ENCODE data around the gene ARHGAP30.

Gene ARHGAP30

GRCh38 chr1:161089251-161089924 is 19.7 kb upstream of the ARHGAP30 start, which contains the start of gene NECTIN4:
NECTIN4 (minus strand) TSS chr1:161089558; CDS start chr1:161089296, 262 bp downstream.
- no peak for DNase-seq

GRCh38 chr1:161088587-161089110 is 19.0 kb upstream of the ARHGAP30 start:
- DNase-seq, result no peak

GRCh38 chr1:161086457-161086856 is 16.8 kb upstream of the ARHGAP30 start:
- no peak for DNase-seq

DNA sequence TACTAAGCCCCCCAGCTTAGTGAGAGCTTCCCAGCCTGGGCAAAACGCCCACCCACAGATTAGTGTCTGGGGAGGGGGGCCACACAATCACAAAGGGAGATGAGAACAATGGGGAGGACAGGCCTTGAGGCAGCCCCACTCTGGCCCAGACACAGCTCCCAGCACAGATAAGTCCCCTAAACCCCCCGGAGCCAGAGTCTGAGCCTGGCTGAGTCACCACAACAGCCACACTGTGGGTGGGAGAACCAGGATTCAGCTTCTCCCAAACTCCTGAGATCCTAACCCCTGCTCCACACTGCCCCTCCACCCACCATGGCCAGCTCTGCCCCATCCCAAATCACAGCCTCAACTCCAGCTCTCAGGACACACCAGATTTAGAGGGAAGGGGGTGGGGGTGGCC is 15.5 kb upstream of the ARHGAP30 start:
- no peak for DNase-seq

- no peak for DNase-seq
Observed at GRCh38 chr1:161084597-161084988, 14.9 kb upstream of the ARHGAP30 start.

GRCh38 chr1:161083748-161084596 is 14.3 kb upstream of the ARHGAP30 start:
- no peak for DNase-seq

DNA sequence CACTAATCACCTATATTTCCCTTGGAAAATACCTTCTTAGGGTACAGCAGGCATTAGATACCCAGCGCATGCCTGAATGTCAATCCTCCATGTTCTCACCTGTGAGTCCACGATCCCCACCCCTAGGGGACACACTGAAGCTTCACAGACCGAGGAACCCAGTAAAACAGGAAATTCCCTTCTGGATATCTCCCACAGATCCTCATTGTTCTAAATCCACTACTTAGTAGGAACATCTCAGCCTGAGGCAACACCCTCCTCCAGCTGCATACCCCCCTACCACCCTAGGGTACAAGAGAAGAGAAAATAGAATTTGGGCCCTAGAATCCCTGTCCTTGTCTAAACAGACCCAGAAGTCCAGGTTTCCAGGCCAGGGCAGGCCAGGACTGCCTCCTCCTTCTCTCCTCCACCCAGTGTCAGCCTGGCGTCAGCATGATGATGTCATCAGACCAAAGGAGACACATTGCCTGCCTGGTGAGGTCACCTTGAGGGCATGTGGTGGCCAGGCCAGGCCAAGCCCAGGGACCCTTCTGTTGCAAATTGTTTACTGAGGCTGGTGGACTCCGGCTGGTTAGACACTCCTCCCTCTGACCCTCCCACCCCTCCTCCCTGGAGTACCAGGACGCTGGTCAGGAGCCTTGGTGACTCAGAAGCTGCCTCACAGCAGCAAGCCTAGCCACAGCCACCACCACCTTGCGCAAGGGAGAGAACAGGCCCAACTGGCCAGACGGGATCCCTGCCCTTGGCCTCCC is 13.5 kb upstream of the ARHGAP30 start:
- no peak for DNase-seq

GRCh38 chr1:161082483-161082882 is 12.8 kb upstream of the ARHGAP30 start:
- DNase-seq, result no peak

- DNase-seq, result no peak
Observed at GRCh38 chr1:161081519-161081918, 11.8 kb upstream of the ARHGAP30 start.

- DNase-seq, result no peak
Observed at GRCh38 chr1:161080441-161081405, 11.0 kb upstream of the ARHGAP30 start.

DNA sequence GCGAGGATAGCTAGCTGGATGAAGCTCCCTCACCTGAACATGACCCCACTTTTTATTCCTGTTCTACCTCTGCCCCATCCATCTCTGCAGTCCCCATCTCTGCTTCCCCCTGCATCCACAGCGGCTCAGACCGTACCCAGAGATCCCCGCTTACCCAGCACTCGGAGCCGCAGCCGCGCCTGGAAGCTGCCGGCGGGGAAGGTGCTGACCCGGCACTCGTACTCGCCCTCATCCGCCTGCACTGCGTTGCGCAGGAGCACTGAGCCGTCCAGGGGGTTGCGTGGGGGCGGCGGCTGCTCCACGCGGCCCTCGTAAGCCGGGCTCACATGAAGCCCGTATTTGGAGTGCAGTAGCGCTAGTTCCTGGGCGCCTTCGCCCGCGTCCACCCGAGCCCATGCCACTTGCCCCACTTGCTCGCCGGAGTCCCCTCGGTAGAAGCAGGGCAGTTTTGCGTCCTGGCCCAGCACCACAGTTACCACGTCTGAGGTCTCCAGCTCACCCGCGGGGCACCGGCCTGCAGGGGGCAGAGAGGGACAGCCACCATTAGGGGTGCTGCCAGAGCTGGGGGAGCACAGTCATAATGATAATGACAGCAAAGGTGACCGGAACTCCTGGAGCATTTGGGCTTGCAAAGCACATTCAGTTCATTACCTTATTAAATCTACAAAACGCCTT is 9.9 kb upstream of the ARHGAP30 start:
- no peak for DNase-seq

DNA sequence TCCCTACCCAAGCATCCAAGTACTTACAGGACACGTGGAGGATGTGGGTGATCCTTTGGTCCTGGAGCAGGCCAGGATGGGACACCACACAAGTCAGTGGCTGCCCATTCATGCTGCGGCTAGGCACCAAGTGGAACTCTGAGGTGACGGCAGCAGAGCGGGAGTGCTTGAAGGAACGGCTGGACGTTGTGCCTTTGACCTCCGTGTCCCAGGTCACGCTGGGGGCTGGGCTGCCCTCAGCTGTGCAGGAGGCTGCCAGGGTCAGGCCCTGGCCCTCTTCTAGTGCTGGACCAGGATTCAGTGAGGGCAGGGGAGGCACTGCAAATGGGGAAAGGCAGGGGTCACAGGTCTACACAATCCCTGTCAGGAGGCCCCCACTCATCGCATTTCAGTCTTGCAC is 7.7 kb upstream of the ARHGAP30 start:
- DNase-seq, result no peak

GRCh38 chr1:161076410-161076809 is 6.7 kb upstream of the ARHGAP30 start:
- no peak for DNase-seq

- no peak for DNase-seq
Observed at GRCh38 chr1:161074676-161075368, 5.1 kb upstream of the ARHGAP30 start.

DNA sequence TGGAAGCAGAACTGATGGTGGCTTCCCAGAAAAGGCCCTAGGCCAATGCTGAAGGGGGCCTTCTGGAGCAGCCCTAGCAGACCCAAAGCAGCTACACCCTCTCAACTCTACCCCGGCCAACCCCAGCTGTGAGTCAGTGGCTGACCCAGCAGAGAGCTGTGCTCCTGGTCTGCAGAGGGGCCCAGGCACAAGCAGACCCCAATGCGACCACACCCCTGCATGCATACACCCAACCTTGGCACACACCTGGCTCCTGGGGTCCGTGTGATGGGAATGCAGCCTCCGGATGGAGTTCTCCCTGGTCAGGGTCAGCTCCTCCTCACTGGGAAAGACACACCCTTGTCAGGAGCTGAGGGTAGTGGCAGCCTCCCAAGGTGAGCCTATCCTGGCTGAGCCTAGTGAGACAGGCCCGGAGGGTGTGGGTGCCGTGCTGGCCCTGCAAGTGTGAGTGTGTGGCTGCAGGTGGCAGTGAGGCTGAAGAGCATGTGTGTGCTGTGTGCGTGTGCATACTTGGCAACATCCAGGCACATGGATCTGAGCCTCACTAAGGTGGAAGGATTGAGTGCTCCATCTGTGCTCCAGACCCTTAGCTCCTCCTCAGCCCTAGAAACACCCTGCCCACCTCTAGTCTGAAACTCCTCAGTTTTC is 3.9 kb upstream of the ARHGAP30 start:
- no peak for DNase-seq

DNA sequence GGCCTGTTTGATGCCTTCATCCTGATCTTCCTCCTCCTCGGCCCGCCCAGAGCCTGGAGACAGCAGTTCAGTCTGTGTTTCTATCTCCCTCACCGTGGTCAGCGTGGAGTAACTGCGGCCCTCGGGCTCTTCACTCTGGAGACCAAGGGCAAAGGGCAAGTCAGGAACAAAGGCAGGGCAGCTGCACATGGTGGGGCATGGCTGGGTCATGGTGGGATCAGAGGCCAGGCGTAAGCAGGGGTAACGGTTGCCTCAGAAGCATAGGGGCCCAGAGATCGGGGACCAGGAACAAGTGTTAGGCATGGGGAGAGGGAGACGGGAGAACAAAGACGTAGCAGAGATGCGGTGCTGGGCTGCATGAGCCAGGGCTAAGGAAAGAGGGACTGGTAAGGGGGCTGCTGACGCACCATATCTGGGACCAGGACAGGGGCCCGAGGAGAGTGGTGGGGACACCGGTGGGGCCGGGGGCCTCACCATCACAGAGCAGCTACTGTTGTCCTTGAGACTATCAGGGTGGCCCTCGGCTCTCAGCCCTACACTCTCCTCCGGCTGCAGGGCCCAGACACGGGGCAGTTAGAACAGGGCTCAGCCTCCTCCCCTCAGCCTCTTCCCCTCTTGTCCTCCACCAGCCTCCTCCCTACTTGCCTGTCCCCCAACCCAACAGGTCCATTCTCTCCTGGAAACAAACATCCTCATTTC is 3.2 kb upstream of the ARHGAP30 start:
- DNase-seq, result no peak

GRCh38 chr1:161071886-161072371 is 2.2 kb upstream of the ARHGAP30 start:
- peak; percentile 57 to 67 for DNase-seq

DNA sequence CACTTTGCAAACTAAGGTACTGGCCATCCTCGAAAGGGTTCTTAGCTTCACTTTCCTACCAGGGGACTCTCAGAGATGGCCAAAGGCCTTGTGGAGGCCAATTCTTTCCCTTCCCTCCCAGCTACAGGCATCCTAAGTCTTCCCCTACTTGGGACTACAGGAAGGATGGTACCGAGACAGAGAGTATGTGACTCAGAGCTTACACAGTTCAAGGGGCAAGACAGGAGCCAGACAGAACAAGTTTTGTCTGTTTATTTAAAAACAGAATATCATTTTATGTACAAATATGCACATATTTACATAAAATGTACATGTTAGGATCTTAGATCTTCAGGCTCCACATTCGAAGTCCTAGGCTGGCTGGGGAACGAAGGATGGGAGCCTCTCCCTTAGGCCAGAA is 1.1 kb upstream of the ARHGAP30 start:
- no peak for DNase-seq

DNA sequence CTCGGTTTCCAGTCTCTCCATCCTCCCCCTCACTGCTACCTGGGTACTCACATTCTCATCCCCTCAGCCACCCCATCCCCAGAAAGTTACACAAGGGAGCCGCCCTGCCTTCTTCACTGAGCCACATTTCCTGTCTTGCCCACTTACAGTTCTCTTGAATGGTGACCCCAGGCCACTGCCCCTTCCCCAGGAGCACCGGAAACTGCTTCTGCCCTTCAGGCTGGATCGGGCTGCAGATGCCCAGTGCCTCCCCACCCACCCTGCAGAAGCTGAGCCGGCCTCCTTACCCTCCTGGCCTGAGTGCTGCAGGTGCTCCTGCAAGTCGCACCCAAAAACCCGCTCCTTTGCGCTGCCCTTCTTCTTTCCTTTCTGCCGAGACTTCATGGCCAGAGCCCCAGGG is 450 bp downstream of the ARHGAP30 start:
- DNase-seq, result peak in 1 of 2 experiments; percentile 46
